ENCODE results near the gene EYA3.
A peak's percentile ranks its signal among the peaks of the same experiment; 100 is the strongest.

EYA3 gene

DNA sequence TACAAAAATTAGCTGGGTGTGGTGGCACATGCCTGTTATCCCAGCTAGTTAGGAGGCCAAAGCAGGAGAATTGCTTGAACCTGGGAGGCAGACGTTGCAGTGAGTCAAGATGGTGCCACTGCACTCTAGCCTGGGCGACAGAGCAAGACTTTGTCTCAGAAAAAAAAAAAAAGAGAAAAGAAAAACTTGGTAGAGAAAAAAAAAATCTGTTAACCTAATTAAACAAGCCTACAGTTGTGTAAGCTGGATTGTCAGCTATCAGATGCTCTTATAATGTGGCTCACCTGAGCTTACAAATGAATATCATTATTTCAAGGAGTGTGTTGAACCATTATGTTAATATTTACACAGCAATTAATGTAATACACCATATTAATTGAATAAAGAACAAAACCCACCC is 26.4 kb upstream of the EYA3 start:
- TF ChIP-seq, protein P1, sequence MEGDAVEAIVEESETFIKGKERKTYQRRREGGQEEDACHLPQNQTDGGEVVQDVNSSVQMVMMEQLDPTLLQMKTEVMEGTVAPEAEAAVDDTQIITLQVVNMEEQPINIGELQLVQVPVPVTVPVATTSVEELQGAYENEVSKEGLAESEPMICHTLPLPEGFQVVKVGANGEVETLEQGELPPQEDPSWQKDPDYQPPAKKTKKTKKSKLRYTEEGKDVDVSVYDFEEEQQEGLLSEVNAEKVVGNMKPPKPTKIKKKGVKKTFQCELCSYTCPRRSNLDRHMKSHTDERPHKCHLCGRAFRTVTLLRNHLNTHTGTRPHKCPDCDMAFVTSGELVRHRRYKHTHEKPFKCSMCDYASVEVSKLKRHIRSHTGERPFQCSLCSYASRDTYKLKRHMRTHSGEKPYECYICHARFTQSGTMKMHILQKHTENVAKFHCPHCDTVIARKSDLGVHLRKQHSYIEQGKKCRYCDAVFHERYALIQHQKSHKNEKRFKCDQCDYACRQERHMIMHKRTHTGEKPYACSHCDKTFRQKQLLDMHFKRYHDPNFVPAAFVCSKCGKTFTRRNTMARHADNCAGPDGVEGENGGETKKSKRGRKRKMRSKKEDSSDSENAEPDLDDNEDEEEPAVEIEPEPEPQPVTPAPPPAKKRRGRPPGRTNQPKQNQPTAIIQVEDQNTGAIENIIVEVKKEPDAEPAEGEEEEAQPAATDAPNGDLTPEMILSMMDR (IDR thresholded peaks at IDR 0.05; ENCODE audit: low read length), result no peak
- TF ChIP-seq EZH2phosphoT487 (IDR thresholded peaks at IDR 0.05; ENCODE audit: low read length), result no peak
- no peak for TF ChIP-seq EZH2 (optimal IDR thresholded peaks at IDR 0.05; ENCODE audit: low read depth, low read length)
- H2AFZ ChIP-seq (ENCODE audit: low read length), result no peak overlapping the region
- H4K20me1 ChIP-seq (ENCODE audit: insufficient read depth, low read length), result no peaks in the 10 kb centered on the region
- no peaks in the 10 kb centered on the region for H3K4me1 ChIP-seq (ENCODE audit: low read length)
- no peak for DNase-seq
- H3K4me3 ChIP-seq (ENCODE audit: low read length), result no peak overlapping the region
- H3K9me2 ChIP-seq (replicated peaks; ENCODE audit: insufficient read depth, low read length), result no peaks in the 10 kb centered on the region
- no peaks in the 10 kb centered on the region for H3K27me3 ChIP-seq (replicated peaks; ENCODE audit: insufficient read depth, low read length)
- H3K27ac ChIP-seq (ENCODE audit: low read length), result no peak overlapping the region
- no peak overlapping the region for H3K4me2 ChIP-seq (ENCODE audit: low read depth, low read length)
- no peaks in the 10 kb centered on the region for H3K36me3 ChIP-seq (replicated peaks; ENCODE audit: insufficient read depth, low read length)
- no peaks in the 10 kb centered on the region for H3K9me3 ChIP-seq (replicated peaks; ENCODE audit: insufficient read depth, low read length)
- no peaks in the 10 kb centered on the region for H3K79me2 ChIP-seq (ENCODE audit: low read length)
- no peaks in the 10 kb centered on the region for H3F3A ChIP-seq (ENCODE audit: insufficient read depth, low read length)
- no peak overlapping the region for H3K9ac ChIP-seq (ENCODE audit: low read length)

DNA sequence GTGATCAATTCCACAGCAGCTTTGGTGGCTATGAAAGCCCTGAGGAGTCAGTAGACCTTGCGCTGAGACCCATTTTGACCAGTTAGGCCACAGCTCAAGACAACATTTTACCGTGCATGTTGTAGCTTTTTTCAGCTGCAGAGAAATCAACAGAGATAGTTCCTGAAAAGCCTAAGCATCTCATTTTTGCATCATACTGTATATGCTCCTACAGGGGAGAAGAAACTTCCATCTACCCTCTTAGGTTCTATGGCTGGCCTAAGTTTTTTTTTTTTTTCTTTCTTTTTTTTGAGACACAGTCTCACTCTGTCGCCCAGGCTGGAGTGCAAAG is 24.8 kb upstream of the EYA3 start:
- H3K79me2 ChIP-seq (ENCODE audit: low read length), result no peaks in the 10 kb centered on the region
- no peak overlapping the region for H2AFZ ChIP-seq (ENCODE audit: low read length)
- H3K36me3 ChIP-seq (replicated peaks; ENCODE audit: insufficient read depth, low read length), result no peaks in the 10 kb centered on the region
- no peaks in the 10 kb centered on the region for H3K4me1 ChIP-seq (ENCODE audit: low read length)
- no peak overlapping the region for H3K27ac ChIP-seq (ENCODE audit: low read length)
- DNase-seq, result peak; percentile 27
- no peak overlapping the region for H3K9ac ChIP-seq (ENCODE audit: low read length)
- no peaks in the 10 kb centered on the region for H3K9me3 ChIP-seq (replicated peaks; ENCODE audit: insufficient read depth, low read length)
- no peaks in the 10 kb centered on the region for H4K20me1 ChIP-seq (ENCODE audit: insufficient read depth, low read length)
- no peak overlapping the region for H3K4me3 ChIP-seq (ENCODE audit: low read length)
- no peaks in the 10 kb centered on the region for H3K27me3 ChIP-seq (replicated peaks; ENCODE audit: insufficient read depth, low read length)
- no peaks in the 10 kb centered on the region for H3K9me2 ChIP-seq (replicated peaks; ENCODE audit: insufficient read depth, low read length)
- no peak overlapping the region for H3K4me2 ChIP-seq (ENCODE audit: low read depth, low read length)
- TF ChIP-seq EZH2 (optimal IDR thresholded peaks at IDR 0.05; ENCODE audit: low read depth, low read length), result no peak
- TF ChIP-seq, protein P1 (IDR thresholded peaks at IDR 0.05; ENCODE audit: low read length), result no peak; the same call in none of the 2 replicates
- TF ChIP-seq EZH2phosphoT487 (IDR thresholded peaks at IDR 0.05; ENCODE audit: low read length), result no peak
- H3F3A ChIP-seq (ENCODE audit: insufficient read depth, low read length), result no peaks in the 10 kb centered on the region

DNA sequence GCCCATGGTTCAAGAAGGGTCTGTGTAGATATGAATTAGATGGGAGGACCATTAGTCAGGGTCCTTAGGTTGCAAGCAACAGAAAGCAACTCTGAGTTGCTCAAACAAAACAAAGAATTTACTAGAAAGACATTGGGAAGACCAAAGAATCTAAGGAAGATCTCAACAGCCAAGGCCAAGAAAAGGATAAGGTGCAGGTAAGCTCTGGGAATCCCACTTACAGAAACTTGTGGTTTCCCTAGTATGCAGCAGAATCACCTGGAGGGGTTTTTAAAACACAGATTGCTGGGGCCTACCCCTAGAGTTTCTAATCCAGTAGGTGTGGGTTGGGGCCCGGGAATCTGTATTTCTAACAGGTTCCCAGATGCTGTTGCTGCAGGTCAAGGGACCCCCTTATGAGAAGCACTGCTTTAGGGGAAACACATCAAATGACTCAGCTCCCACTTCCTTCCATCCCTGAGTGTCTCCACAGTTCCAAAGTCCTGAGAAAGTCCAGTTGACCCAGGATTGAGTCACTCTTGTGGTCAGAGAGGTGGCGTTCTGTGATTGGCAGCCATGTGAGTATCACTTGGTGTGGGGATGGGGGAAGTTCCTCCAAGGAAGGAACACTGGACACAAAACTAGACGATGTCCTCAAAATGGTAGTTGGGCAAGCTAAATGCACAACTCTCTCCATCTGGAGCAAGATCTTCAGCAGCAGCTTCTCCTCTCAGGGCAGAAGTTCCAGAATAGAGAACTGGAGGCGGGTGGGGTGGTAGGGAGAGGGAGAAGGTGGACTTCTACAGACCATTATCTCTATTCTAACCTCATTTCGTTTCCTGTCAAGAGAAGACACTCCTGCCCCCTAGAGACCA is 24.2 kb upstream of the EYA3 start:
- no peaks in the 10 kb centered on the region for H3K36me3 ChIP-seq (replicated peaks; ENCODE audit: insufficient read depth, low read length)
- no peaks in the 10 kb centered on the region for H3K4me1 ChIP-seq (ENCODE audit: low read length)
- no peak overlapping the region for H3K4me2 ChIP-seq (ENCODE audit: low read depth, low read length)
- H3K27me3 ChIP-seq (replicated peaks; ENCODE audit: insufficient read depth, low read length), result no peaks in the 10 kb centered on the region
- no peak overlapping the region for H3K4me3 ChIP-seq (ENCODE audit: low read length)
- no peak for DNase-seq
- no peak overlapping the region for H2AFZ ChIP-seq (ENCODE audit: low read length)
- no peak overlapping the region for H3K9ac ChIP-seq (ENCODE audit: low read length)
- H3K27ac ChIP-seq (ENCODE audit: low read length), result no peak overlapping the region
- H3K9me2 ChIP-seq (replicated peaks; ENCODE audit: insufficient read depth, low read length), result no peaks in the 10 kb centered on the region
- no peaks in the 10 kb centered on the region for H3K9me3 ChIP-seq (replicated peaks; ENCODE audit: insufficient read depth, low read length)
- TF ChIP-seq EZH2phosphoT487 (IDR thresholded peaks at IDR 0.05; ENCODE audit: low read length), result no peak
- TF ChIP-seq, protein P1 (IDR thresholded peaks at IDR 0.05; ENCODE audit: low read length), result 0 out of 2 replicates have a peak, but pooled peaks have one; percentile 38
- no peak for TF ChIP-seq EZH2 (optimal IDR thresholded peaks at IDR 0.05; ENCODE audit: low read depth, low read length)
- no peaks in the 10 kb centered on the region for H3F3A ChIP-seq (ENCODE audit: insufficient read depth, low read length)
- no peaks in the 10 kb centered on the region for H4K20me1 ChIP-seq (ENCODE audit: insufficient read depth, low read length)
- H3K79me2 ChIP-seq (ENCODE audit: low read length), result no peaks in the 10 kb centered on the region

Measured in MM.1S (cell line).